GM04504 (cell line): ENCODE data around the gene RTL1.

Experiments
- DNase-seq: peaks from one replicate; pipeline ENCODE4 v3.0.0-alpha.2; 2012; ENCODE audit warnings: low read depth

Gene RTL1

DNA sequence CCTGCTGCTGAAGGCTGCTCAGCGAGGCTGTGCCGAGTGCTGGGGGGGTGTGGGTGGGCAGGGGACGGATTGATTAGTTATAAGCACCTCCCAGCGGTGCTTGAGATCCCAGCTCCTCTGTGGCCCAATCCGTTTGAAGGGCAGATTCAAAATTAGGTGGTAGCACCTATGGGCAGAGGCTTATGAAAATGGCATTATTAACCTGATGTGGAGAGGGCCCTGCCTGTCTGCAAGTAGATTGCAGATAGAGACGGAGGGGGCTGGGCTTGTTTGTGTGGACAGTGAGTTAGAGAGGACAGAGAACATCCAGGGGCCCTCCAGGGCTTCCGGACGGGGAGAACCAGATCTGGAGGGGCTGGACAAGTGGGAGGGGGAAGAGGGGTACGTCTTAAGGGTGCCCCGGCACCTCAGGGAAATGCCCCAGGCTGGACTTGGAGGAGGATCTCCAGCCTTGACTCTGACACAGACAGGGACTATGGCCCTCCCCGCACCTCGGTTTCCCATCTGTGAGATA is at the start of gene RTL1:
RTL1 (minus strand) TSS at position 51 of the 514 bp plus-strand sequence. CDS start 18,934 bp downstream, outside the sequence.
- DNase-seq = no peak

DNA sequence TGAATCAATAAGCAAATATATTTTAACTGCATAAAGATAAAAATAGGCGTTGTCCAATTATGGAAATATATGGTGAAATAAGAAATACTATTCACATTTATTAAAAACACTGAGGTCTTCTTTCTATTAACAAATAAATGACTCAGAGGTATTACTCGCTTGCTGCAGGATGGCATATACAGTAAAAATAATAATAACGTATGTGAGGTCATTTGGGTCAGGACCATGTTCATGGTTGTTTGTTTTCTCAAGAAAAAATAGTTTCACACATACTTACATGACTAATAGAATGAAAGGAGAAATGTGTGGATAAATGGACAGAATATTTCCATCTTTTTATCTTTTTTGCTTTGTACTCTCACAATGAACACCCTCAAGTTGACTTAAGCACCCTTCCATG is 46.5 kb upstream of the RTL1 start:
- no peak for DNase-seq

DNA sequence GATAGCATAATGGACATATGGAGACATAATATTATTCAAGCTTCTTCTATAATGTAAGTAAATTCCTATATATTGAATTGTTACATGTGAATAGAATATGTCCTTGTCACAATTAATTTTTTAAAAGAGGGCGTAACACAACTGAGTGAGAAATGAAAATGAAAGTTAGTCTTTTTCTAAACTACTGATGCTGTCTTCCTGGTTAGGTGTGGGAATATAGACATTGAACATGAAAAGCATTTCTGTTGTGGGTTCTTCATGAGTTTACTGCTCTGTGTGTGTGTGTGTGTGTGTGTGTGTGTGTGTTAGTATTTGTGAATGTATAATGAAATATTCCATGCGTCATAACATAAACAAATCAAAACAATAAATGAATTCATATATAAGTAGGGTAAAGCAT is 40.5 kb upstream of the RTL1 start:
- no peak for DNase-seq

DNA sequence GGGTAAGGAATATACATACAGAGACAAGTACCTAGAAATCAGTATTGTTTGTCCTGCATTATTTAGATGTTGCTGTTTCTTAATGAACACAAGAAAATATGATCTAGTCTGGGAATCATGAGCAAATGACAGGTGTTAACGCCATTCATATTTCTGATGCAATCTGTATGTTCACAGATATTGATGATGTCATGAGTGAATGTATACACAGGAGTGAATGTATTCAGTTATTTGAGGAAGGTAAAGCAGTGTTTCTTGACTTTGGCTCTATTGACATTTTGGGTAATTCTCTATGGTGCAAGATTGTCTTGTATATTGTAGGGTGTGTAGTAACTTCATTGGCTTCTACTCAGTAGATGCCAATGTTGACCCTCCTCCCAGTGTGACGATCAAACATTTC is 26.7 kb upstream of the RTL1 start:
- DNase-seq = no peak

DNA sequence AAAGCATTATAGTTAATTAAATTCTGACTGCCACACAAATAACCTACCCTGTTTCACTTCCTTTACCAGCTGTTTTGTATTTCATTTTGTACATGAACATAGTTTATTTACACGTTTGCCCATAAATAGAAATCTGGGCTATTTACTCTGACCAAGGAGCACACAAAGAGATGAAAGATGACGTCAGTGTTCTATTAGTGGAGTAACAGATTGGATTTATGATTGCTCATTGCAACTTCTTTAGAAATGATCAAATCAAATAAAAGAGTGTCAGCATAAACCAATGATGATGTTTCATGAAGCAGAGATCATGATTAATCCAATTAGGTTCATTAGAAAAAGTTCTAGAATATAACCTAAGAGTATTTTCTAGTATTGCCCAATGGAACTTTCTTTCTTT is 12.0 kb upstream of the RTL1 start:
- no peak for DNase-seq

DNA sequence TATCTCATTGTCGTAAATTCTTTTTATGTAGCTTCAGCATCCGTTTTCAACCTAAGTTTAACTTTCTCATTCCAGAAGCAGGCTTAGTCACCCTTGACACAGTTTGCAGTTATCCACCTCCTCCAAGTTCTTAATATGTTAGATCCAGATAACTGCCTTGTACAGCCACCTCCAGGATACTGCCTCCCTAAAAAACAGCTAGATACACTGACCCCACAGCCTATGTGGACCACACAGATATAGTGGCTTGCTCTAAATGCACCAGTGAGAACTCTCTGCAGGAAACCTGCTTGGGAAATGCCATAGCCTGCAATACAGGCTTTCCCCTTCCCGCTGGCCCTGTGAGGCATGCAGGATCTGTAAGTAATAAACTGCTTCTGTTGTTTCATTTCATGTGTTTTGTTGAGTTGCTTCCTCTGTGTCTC is 11.1 kb upstream of the RTL1 start:
- peak; percentile 4 for DNase-seq

DNA sequence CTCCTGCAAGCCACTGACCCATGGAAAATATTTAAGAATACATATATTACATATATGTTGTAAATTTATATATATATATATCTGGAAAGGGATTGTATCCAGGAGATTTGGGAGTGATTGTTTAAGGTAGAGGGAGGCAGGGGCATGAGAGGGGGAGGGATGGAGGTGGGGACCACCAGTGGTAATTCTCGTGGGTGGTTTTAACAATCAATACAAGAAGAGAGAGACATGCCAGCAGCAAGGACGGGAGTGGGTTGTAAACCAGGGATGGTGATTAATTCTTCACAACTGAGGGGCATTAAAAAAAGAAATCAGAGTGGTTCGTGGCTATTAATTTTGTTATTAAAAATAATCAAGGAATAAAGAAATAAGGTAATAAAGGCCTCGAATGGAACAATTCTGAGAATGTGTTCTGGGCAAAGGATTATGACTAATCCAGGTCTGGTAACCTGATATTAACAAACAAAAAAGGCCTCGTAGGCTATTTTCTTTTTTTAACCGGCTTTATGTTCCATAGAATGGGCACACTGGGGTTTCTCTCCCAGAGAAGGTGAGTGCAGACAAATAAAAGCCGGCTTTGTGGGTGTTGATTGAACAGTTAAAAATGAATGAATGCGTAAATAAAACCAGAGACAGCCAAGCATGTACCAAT is 8.3 kb upstream of the RTL1 start:
- DNase-seq = no peak

DNA sequence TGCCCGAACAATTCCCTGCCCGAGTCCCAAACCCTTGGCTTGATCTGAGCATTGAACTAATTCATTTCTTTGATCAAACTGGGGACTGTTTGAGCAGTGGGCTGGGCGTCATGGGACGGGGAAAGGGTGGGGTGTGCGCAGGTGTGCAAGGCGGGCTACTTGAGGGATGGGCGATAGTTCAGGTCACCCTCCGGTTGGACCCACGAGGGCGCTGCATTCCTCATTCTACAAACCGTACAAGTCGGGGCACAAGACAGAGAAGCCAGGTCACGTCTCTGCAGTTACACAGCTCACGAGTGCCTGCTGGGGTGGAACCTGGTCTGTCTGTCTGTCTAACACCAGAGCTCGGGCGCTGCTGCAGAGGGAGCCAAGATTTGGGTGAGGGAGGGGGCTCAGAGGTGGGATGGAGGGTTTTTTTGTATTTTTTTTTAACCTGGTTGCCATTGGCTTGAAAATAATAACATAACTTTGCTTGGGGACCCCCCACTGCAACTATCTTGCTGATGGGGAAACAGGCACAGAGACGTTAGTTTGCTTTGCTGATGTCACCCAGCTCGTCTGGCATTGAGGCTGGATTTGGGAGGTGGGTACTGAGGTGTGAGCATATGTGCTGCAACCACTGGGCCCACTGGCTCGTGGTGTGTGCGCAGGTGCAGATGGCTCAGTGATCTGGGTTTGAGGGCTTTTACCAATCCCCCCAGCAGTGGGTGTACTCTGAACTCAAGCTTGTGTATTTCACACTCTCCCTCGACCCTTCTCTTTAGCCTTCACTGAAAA is 7.6 kb upstream of the RTL1 start:
- no peak for DNase-seq

DNA sequence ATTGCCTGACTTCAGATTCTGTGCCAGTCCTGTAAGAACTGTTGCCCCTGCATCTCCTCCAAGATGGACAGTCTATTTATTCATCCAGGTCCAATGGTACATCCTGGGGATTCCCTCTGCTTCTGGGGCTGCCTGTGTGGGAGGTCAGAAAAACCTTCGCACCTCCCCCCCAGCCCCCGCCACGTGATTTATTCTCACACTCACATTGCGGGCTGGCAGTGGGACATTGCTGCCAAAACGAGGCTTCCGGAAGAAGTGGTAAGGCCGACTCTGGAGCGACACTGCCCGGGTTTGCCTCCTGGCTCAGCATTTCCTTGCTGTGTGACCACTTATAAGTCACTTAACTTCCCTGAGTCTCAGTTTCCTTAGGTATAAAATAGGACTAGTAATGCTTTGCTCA is 5.9 kb upstream of the RTL1 start:
- DNase-seq = no peak

DNA sequence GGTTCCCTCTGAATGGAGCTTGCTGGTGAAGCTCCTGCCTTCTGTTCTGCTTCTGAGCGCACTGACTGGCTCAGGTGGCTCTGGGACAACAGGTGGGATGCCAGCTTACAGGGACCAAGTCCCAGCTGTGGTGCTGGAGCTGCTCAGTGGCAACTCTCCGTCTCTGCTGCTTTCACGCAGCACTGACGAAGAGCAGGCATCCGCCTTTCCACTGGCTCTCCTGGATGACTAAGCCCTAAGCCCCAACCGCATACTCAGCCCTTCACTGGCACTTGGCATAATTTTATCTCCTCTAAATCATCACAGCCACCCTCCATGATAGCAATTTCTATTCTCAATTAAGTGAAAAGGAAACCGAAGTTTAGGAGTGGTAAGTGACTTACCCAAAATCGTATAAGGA is 3.7 kb upstream of the RTL1 start:
- no peak for DNase-seq

DNA sequence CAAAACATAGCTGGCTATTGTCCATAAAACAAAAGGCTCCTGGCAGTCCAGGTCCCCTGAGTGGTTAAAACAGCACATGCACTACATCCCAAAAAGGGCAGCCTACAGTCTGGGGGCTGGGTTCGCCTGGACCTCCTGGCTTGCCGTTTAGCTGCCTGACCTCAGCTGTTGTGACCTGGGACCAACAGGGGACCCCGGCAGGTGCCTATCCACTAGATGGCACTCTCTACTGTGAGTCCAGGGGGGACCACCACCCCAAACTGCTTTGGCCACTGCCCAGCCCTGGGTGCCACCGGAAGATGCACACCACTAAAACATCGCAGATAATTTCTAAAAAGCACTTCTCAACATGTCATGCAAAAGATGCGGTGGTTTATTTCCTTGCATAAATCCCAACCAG is 2.9 kb upstream of the RTL1 start:
- no peak for DNase-seq

DNA sequence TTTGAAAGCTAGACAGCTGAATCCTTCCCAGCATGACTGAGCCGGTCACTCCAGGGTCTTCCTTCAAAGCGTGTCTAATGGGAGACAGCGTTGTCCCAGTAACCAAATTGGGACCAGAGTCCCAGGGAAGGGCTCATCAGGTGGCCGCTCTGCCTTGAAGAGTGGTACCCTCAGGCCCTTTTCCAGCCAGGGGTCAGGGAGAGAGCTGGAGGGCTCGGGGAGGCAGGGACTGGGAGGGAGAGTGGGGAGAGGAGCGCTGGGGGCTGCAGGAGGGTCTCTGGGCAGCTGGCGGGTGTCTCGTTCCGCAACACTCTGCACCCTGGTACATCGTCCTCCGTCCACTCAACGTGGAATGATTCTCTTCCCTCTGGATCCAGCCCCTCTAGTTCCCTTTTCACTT is 1.6 kb upstream of the RTL1 start:
- no peak for DNase-seq

DNA sequence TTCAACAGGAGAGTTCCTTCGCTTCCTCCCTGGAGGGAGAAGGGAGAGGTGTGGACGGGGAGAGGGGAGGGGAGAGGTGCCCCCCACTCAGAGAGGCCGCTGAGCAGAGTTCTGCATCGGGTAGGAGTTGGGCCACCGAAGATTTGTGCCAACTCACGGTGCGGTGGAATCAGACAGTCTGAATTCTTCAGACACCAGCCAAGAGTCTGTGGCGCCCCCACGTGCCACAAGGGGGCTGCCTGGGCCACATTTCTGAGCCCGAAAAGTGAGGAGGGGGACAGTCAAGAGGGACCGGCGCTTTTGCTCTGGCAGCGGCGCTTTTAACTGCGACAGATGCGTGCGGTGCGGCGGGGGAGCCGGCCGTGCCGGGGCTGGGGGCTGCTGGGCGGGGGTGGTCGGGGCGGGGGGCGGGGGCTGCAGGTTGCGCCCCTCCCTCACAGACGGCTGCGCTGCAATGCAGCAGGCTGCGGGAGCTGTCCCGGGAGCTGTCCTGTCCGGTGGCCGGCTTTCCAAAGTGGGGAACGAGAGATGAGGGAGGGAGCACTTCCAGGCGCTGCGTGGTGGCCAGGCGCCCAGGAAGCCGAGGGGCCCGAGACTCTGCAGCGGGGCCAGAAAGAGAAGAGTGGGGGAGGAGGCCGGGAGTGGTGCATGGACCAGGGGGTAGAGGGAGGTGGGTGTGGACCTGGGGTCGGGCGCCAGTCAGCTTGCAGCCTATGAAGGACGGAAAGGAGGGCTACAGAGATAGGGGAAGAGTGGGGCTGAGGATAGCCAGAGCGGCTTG is 975 bp upstream of the RTL1 start:
- DNase-seq = no peak

DNA sequence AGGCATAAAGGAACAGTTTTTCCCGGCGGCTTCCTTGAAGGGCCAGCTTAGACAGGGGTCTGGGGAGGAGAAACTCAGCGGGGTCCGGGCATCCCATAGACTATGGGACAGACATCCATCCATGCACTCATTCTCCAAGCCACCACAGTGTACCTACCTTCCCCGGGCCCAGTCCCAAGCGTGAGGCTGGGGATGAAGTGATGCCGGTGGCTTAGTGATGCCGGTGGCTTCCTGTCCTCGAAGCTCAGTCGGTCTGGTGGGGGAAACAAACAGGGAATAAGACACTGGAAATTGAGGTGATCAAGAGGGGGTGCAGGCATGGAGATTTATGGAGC is 421 bp downstream of the RTL1 start:
- DNase-seq = no peak

DNA sequence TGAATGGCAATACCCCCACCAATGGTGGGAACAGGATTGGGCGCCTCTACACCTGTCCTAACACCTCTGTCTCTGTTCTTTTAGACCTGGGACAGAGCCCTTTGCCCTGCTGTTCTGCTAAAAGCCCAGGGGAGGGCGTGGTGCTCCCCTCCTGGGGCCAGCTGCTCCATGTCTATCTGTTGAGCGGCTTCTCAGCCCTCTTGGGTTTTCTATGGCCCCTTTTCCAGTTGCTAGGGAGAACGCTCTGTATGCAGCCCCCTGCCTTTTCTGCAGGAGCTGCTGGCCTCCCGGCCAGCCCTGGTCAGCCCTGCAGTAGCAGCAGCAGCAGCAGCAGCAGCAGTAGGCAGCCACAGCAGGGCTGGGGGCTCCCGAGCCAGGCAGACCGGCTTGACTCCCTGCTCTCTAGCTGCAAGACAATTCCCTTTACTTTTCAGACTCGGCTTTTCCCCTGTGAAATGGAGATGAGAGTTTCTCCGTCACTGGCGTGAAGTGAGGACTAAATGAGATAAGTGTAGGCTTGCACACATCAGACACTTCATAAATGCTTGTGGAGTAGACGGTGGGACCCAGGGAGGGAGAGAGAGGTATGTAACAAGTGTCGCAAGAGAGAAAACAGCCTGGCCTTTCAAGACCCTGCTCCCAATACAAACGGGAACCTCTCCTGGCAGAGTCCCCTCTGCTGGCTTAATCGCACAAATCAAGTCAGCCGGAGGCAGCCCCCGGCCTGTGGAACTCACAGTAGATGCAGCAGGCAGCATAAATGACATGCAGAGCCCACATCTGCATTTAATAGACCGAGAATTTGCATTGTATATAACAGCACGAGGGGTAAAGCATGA is 1.0 kb downstream of the RTL1 start:
- no peak for DNase-seq

DNA sequence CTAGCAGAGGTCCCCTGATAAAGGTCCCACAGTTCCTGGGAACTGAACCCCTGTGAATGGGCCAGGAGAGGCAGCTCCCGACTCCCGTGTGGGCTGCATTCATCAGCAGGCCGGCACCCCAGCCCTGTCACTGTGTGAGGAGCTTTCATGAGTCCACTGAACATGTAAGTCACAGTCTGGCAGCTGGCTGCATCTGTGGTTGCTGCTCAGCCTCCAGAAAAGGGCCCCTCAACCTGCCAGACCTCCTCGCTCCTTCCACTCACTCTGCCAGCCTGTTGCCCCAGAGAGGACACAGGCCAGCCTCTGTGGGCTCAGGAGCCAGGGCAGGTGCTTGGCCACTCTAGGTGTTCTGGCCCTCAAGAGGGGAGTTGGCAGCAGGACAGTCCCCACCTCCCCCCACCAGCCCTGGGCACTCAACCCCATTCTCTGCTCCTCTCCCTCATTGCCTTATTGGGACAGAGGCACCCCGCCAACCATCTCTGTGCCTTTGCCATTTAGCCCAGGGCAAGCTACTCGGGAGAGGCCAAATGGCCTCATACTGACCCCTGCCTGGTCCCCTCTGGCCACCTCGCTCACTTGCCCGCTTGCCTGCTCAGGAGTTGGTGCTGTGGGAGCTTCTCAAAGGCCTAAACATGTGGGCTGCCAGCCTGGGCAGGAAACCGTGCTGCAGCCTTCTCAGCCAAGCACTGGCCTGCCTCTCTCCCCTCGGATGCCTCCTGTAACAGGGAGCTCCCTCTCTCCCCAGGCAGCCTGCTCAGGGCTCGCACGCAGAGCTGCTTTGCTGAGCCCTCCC is 1.9 kb downstream of the RTL1 start:
- DNase-seq = no peak

DNA sequence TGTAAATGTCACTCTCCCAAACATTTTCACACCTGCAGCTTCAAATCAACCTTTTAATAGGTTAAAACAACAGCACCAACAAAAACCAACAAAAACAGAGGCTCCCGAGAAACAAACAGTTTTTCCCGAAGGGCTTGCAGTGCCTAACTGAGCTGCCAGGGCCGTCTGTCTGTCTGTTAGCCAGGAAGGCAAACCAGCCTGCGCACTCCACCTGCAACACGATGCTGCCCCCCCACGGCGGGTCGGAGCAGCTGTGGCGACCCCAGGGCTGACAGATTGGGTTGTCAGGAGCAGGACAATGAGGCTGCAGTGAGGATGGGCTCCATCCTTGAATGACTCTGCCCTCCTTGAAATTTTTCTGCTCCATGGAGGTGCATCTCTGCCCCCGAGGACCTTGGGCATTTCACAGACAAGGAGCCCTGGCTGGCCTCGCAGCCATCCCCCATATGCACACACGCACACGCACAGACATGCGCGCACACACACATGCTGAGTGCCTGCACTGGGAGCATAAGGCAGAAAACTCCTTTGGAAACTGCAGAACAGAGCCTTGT is 2.6 kb downstream of the RTL1 start:
- no peak for DNase-seq

DNA sequence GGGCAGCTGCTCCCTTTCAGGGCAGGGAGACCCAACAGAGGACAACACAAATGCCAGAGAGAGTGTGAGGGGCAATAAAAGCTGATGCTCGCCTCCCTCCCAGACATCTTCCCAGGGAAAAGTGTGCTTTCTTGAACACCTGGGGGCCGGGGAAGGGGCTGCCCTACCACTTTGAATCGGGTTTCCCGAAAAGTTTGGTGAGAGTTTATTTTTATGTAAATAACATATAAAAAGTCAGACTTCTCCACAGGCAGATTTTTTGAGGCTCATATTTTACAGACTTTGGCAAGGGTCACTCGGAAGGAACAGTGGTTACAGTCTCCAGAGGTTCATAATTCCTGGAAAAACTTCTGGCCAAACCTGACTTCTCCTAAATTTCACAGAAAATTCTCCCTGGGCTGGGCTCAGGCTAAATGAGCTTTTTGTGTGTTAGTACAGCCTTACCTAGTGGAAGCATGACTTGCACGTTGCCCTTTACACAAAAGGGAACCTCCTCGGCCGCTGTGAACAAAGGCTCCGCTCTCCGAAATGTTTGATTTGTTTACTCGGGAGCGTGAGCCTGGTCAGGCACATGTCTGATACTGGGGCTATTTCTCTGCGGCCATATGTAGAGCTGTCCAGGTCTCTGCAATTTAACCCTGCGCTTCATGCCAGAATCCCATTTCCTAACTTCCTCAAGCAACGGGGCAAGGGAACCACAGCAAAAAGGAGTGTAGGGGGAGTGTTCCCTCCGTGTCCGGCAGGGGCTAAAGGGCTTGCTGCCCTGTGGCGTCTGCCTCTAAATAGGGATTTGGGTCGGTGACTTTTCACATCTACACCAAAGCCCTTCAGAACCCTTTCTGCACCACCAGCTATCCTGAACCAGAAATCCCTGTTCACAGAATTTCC is 3.4 kb downstream of the RTL1 start:
- no peak for DNase-seq

DNA sequence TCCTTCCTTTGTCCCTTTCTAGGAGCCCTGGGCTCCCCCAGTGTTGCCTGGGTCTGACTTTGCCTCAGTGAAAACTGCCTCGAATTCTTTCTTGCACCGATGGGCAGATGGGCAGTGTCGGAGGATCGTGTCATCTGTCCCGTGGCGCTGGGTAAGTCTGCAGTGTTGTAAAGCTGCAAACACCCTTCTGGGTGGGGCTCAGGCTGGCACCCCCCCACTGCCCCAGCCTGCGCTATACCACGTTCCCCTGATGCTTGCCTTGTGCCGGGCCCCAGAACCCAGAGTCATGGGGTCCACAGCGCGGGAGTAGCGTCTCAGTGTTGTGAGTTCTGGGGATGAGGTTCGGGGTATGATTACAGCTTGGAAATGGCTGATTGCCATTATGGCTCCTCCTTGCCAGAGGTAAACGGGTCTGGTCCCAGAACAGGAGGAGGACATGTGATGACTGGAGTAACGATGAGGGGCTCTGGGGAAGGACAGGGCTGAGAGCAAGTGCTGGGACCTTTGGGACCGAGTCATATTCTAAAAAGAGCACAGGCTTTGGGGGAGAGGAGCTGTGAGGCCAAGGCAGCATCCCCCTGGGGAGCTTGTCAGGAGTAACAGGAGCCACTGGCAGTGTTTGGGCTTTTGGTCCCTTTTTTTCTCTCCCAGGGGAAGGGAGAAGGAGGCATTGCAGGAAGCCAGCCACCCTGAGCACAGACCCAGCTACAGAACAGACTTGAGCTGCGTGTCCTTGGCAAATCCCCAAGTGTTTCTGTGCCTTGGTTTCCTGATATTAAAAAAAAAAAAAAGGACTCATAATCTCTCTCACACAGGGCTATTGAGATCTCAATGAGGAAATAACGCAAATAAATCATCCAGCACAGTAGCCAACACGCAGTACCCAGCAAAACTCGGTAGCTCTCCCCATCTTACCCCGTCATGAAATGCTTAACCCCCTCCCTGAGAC is 4.3 kb downstream of the RTL1 start:
- DNase-seq = no peak
